HFFc6 (cell line): Measurements from ENCODE around the gene MYORG. TPM values are rescaled to one million over a fixed set of nuclear protein-coding genes. Genes with fewer than 3 reads are reported as not detected.

Experiments used
- DNase-seq: peaks from one replicate; pipeline ENCODE4 v3.0.0-alpha.2; 2018
- H3K27ac Mint-ChIP-seq: 2 replicates; pipeline ENCODE4 v1.8.0; 2020; ENCODE audit warnings: mild to moderate bottlenecking, mixed read lengths
- H3K27me3 Mint-ChIP-seq: 2 replicates; pipeline ENCODE4 v1.8.0; 2021; ENCODE audit warnings: mild to moderate bottlenecking, moderate library complexity, mixed read lengths; ENCODE audit not compliant: insufficient read depth
- H3K36me3 Mint-ChIP-seq: 2 replicates; pipeline ENCODE4 v1.8.0; 2021; ENCODE audit warnings: low read depth, mixed read lengths
- H3K4me1 Mint-ChIP-seq: 2 replicates; pipeline ENCODE4 v1.8.0; 2020; ENCODE audit warnings: low read depth, mixed read lengths
- H3K4me3 Mint-ChIP-seq: 2 replicates; pipeline ENCODE4 v1.8.0; 2020; ENCODE audit warnings: mild to moderate bottlenecking, moderate library complexity, mixed read lengths
- H3K9me3 Mint-ChIP-seq: 2 replicates; pipeline ENCODE4 v1.8.0; 2020; ENCODE audit warnings: mild to moderate bottlenecking, mixed read lengths
- total RNA-seq, 6 experiments: library from RNA; stranded (reverse); fragmentation: NEBNext Ultra II Directional; extraction: Animal tissue kit (Norgen Biotek cat#: 25700); gene quantifications; 2 replicates in 1 of 6; 3 replicates in 5 of 6; pipeline ENCODE4 v1.2.3, GENCODE V29; 2021
- TF ChIP-seq, protein P1 (sequence below): fragments of 200-600 bp; sonication (generic); IDR thresholded peaks from 2 replicates; pipeline ENCODE4 v1.5.0; 2021; ENCODE audit warnings: antibody characterized with exemption, mild to moderate bottlenecking

MYORG gene
- total RNA-seq, 6 experiments from 2014 or later: 0.96 to 2.2 (median 1.4) TPM

GRCh38 chr9:34409154-34409553 is 32.5 kb upstream of the MYORG start:
- Mint-ChIP-seq H3K4me1 (peaks cover 12% of the 10 kb centered on the region), H3K9me3 (no peaks in the 10 kb centered on the region), H3K36me3 (peaks cover under 1% of the 10 kb centered on the region), H3K27ac (no peak overlapping the region), H3K27me3 (peaks cover 1% of the 10 kb centered on the region), H3K4me3 (no peak overlapping the region)
- no peak for DNase-seq
- TF ChIP-seq, protein P1, sequence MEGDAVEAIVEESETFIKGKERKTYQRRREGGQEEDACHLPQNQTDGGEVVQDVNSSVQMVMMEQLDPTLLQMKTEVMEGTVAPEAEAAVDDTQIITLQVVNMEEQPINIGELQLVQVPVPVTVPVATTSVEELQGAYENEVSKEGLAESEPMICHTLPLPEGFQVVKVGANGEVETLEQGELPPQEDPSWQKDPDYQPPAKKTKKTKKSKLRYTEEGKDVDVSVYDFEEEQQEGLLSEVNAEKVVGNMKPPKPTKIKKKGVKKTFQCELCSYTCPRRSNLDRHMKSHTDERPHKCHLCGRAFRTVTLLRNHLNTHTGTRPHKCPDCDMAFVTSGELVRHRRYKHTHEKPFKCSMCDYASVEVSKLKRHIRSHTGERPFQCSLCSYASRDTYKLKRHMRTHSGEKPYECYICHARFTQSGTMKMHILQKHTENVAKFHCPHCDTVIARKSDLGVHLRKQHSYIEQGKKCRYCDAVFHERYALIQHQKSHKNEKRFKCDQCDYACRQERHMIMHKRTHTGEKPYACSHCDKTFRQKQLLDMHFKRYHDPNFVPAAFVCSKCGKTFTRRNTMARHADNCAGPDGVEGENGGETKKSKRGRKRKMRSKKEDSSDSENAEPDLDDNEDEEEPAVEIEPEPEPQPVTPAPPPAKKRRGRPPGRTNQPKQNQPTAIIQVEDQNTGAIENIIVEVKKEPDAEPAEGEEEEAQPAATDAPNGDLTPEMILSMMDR: no peak

DNA sequence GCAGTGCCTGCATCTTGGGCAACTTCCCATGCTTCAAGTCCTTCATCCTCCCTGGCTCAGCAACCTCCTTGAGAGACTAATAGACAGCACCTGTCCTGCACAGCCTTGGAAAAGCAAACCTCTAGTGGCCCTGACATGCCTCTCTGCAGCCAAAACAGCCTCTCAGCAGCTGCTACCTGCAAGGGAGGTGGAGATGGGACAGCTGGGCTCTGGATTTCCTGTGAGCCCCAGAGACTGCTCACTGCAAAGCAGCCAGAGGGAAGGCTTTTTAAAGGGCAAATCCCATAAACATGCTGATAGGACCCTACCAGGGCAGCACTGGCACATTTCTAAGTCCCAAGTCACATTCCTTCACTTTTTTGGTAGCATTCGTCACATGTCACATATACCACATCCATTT is 31.5 kb upstream of the MYORG start:
- Mint-ChIP-seq H3K27ac (no peak overlapping the region), H3K4me3 (no peak overlapping the region), H3K4me1 (peaks cover 20% of the 10 kb centered on the region), H3K9me3 (no peaks in the 10 kb centered on the region), H3K27me3 (peaks cover 1% of the 10 kb centered on the region), H3K36me3 (peaks cover 7% of the 10 kb centered on the region)
- TF ChIP-seq, protein P1: no peak
- DNase-seq: no peak

DNA sequence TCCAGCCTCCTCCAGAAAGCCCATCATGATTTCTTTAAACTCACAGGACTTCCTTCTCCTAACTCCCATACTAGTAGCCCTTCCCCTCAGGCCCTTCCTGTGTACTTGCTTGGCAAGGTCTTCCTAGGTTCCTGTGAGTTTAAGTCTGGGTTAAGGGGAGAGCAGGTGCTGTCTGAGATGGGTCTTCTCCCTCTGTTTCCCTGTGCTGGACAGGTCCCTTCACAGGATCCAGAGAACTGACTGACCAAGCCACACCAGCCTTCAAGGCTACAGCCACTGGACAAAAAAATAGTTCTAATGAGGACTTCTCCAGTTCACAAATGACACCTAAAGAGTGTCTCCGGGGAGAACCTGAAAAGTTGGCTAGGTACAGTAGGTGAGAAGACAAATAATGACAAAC is 29.5 kb upstream of the MYORG start:
- DNase-seq: no peak
- Mint-ChIP-seq H3K4me3 (no peak overlapping the region), H3K4me1 (peaks cover 23% of the 10 kb centered on the region), H3K27ac (peak overlapping the region; percentile 4; the same call in 1 of the 2 replicates), H3K27me3 (no peaks in the 10 kb centered on the region; the same call in 1 of the 2 replicates), H3K36me3 (peaks cover 7% of the 10 kb centered on the region), H3K9me3 (no peaks in the 10 kb centered on the region)
- TF ChIP-seq, protein P1: no peak

DNA sequence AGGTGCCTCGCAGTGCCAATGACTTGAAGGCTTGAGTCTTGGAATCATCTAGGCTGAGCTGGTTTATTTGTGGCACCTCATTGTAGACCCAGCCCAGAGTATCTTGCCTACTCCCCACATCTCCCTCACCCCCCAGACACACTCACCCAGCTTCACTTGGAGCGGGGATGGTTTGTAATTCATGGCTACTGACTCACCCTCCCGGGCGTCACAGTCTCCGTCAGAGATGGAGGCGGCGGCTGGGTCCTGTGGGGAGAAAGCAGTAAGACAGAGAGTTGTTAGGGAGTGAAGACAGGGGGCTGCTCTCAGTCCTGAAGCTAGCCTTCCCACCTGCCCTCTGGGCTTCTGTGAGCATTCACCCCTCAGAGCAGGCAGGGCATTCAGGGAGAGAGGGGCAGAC is 29.0 kb upstream of the MYORG start:
- Mint-ChIP-seq H3K9me3 (no peaks in the 10 kb centered on the region), H3K27ac (no peak overlapping the region; the same call in 1 of the 2 replicates), H3K4me3 (no peak overlapping the region), H3K4me1 (peaks cover 23% of the 10 kb centered on the region), H3K36me3 (peaks cover 7% of the 10 kb centered on the region), H3K27me3 (no peaks in the 10 kb centered on the region; the same call in 1 of the 2 replicates)
- peak; percentile 26 for DNase-seq
- TF ChIP-seq, protein P1: no peak

GRCh38 chr9:34403554-34404380 is 27.1 kb upstream of the MYORG start:
- H3K4me3 Mint-ChIP-seq: no peak overlapping the region
- H3K9me3 Mint-ChIP-seq: no peaks in the 10 kb centered on the region
- peaks cover 7% of the 10 kb centered on the region for H3K36me3 Mint-ChIP-seq
- TF ChIP-seq, protein P1: peak; percentile 99
- H3K27ac Mint-ChIP-seq: no peak overlapping the region
- H3K27me3 Mint-ChIP-seq: no peaks in the 10 kb centered on the region; the same call in 1 of the 2 replicates
- peaks cover 23% of the 10 kb centered on the region for H3K4me1 Mint-ChIP-seq
- DNase-seq: peak; percentile 62
